ENCODE results near the gene UGT1A8.

DNA sequence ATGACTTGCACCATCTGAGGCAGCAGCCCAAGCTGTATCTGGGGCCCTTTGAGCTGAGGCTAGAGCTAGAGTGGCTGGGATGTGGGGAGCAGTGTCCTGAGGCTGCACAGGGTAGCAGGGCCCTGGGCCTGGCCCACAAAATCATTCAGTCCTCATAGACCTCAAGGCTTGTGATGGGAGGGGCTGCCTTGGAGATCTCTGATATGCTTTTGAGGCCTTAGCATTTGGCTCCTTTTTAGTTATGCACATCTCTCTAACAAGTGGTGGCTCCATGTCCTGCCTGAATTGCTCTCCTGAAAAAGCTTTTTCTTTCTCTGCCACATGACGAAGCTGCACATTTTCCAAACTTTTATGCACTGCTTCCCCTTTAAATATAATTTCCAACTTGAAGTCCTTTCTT lies 11.8 kb upstream of the UGT1A8 start:
- TF ChIP-seq, protein P1, sequence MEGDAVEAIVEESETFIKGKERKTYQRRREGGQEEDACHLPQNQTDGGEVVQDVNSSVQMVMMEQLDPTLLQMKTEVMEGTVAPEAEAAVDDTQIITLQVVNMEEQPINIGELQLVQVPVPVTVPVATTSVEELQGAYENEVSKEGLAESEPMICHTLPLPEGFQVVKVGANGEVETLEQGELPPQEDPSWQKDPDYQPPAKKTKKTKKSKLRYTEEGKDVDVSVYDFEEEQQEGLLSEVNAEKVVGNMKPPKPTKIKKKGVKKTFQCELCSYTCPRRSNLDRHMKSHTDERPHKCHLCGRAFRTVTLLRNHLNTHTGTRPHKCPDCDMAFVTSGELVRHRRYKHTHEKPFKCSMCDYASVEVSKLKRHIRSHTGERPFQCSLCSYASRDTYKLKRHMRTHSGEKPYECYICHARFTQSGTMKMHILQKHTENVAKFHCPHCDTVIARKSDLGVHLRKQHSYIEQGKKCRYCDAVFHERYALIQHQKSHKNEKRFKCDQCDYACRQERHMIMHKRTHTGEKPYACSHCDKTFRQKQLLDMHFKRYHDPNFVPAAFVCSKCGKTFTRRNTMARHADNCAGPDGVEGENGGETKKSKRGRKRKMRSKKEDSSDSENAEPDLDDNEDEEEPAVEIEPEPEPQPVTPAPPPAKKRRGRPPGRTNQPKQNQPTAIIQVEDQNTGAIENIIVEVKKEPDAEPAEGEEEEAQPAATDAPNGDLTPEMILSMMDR (conservative IDR thresholded peaks at IDR 0.05; ENCODE audit: low read length) = no peak
- no peak for TF ChIP-seq EZH2phosphoT487 (IDR thresholded peaks at IDR 0.05; ENCODE audit: borderline replicate concordance)
